Ishikawa (cell line): ENCODE data around the gene RFX2.

Experiments used
- CEBPB ChIP-seq: IDR thresholded peaks from 2 replicates; pipeline ENCODE4 v1.6.1; 2012
- CREB1 ChIP-seq: IDR thresholded peaks from 2 replicates; pipeline ENCODE4 v1.6.1; 2012; ENCODE audit warnings: low read depth
- EGR1 ChIP-seq: IDR thresholded peaks from 2 replicates; pipeline ENCODE4 v1.6.1; 2012
- EP300 ChIP-seq: IDR thresholded peaks from 2 replicates; pipeline ENCODE4 v1.6.1; 2012; ENCODE audit warnings: borderline replicate concordance
- FOXM1 ChIP-seq: IDR thresholded peaks from 2 replicates; pipeline ENCODE4 v1.6.1; 2012; ENCODE audit warnings: low read depth, borderline replicate concordance
- NFIC ChIP-seq: IDR thresholded peaks from 2 replicates; pipeline ENCODE4 v1.6.1; 2012
- RAD21 ChIP-seq: IDR thresholded peaks from 2 replicates; pipeline ENCODE4 v1.6.1; 2012; ENCODE audit warnings: low read depth
- TAF1 ChIP-seq: IDR thresholded peaks from 2 replicates; pipeline ENCODE4 v1.6.1; 2012; ENCODE audit warnings: low read depth, mild to moderate bottlenecking
- TCF12 ChIP-seq: IDR thresholded peaks from 2 replicates; pipeline ENCODE4 v1.6.1; 2012; ENCODE audit warnings: low read depth
- TEAD4 ChIP-seq: IDR thresholded peaks from 2 replicates; pipeline ENCODE4 v1.6.1; 2012
- YY1 ChIP-seq: IDR thresholded peaks from 2 replicates; pipeline ENCODE4 v1.6.1; 2012; ENCODE audit warnings: low read depth
- ZBTB7A ChIP-seq: IDR thresholded peaks from 2 replicates; pipeline ENCODE4 v1.6.1; 2012; ENCODE audit warnings: low read depth
- TF ChIP-seq, protein P1 (sequence below): IDR thresholded peaks from 2 replicates; pipeline ENCODE4 v1.6.1; 2012
- TF ChIP-seq, protein P2 (sequence below): IDR thresholded peaks from 2 replicates; pipeline ENCODE4 v1.6.1; 2012; ENCODE audit warnings: low read depth, mild to moderate bottlenecking
- TF ChIP-seq, protein P3 (sequence below): IDR thresholded peaks from 2 replicates; pipeline ENCODE4 v1.6.1; 2012

The RFX2 gene

DNA sequence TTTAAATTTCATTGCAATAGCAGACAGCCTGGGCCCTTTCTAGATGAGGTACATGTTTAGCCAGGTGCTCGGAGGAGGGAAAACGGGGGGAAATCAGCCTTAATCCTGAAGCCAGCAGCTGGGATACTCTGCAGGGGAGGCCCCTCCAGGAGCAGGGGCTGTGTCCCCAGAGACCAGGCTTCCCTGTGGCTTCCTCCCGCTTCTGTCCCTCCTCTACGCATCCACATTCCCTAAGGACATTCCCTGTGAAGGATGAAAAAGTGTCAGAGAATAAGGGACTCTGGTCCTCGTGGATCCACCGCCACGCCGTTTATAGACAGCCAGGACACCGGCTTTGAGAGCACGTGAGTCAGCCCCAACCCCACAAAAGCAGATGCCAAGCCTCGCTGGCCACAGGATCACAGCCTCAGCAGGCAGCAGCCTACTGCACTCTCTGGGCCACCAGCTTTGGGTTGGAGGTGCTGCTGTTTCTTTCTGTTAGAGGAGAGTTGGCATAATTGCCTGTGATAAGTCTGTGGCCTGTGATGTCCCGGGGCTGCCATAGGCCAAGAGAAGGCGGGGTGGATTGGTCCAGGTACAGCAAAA lies 95.7 kb downstream of the RFX2 start:
- TF ChIP-seq CEBPB: no peak
- no peak for TF ChIP-seq CREB1
- no peak for TF ChIP-seq EP300

DNA sequence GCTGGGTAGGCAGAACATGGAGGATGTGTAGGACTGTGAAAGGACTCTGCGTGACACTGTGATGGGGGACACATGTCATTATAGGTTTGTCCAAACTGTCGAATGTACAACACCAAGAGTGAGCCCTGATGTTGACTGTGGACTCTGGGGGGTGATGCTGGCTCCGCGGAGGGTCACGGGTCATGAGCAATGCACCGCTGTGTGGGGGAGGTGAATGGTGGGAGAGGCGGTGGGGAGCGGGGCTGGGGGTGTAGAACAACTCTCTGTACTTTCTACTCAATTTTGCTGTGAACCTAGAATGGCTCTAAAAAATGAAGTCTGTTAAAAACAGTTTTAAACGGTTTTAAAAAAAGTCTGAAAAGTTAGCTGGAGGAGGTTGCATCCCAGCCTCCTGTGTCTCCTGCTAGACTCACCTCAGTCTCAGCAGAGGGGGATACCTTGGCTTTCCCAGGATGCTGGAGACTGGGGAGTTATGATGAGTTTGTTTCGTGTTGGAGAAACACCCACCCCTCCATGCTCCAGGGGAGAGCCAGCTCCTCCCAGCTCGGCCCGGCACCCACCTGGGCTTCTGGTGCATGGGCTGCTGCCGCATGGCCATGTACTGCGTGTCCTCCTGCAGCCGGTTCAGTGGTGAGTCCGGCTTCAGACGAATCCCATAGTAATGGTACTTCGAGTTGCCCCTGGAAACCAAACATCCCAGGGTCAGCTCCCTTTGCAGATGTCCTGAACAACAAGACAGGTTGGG lies 97.7 kb downstream of the RFX2 start:
- TF ChIP-seq, protein P1, sequence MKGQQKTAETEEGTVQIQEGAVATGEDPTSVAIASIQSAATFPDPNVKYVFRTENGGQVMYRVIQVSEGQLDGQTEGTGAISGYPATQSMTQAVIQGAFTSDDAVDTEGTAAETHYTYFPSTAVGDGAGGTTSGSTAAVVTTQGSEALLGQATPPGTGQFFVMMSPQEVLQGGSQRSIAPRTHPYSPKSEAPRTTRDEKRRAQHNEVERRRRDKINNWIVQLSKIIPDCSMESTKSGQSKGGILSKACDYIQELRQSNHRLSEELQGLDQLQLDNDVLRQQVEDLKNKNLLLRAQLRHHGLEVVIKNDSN: no peak
- no peak for TF ChIP-seq RAD21
- TF ChIP-seq EGR1: no peak
- TF ChIP-seq, protein P2, sequence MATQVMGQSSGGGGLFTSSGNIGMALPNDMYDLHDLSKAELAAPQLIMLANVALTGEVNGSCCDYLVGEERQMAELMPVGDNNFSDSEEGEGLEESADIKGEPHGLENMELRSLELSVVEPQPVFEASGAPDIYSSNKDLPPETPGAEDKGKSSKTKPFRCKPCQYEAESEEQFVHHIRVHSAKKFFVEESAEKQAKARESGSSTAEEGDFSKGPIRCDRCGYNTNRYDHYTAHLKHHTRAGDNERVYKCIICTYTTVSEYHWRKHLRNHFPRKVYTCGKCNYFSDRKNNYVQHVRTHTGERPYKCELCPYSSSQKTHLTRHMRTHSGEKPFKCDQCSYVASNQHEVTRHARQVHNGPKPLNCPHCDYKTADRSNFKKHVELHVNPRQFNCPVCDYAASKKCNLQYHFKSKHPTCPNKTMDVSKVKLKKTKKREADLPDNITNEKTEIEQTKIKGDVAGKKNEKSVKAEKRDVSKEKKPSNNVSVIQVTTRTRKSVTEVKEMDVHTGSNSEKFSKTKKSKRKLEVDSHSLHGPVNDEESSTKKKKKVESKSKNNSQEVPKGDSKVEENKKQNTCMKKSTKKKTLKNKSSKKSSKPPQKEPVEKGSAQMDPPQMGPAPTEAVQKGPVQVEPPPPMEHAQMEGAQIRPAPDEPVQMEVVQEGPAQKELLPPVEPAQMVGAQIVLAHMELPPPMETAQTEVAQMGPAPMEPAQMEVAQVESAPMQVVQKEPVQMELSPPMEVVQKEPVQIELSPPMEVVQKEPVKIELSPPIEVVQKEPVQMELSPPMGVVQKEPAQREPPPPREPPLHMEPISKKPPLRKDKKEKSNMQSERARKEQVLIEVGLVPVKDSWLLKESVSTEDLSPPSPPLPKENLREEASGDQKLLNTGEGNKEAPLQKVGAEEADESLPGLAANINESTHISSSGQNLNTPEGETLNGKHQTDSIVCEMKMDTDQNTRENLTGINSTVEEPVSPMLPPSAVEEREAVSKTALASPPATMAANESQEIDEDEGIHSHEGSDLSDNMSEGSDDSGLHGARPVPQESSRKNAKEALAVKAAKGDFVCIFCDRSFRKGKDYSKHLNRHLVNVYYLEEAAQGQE: no peak
- no peak for TF ChIP-seq ZBTB7A
- TF ChIP-seq CREB1: no peak
- no peak for TF ChIP-seq TAF1
- no peak for TF ChIP-seq YY1
- no peak for TF ChIP-seq FOXM1
- TF ChIP-seq TCF12: no peak
- no peak for TF ChIP-seq NFIC
- TF ChIP-seq TEAD4: no peak
- TF ChIP-seq EP300: no peak

- TF ChIP-seq, protein P1: no peak
- TF ChIP-seq TCF12 (no peak), EGR1 (no peak), RAD21 (no peak), CREB1 (no peak), TEAD4 (no peak), NFIC (no peak), ZBTB7A (no peak), EP300 (no peak), YY1 (no peak), FOXM1 (no peak), TAF1 (no peak)
- TF ChIP-seq, protein P2: no peak
Observed at GRCh38 chr19:6011794-6012193, 98.5 kb downstream of the RFX2 start.

- TF ChIP-seq ZBTB7A: no peak
- no peak for TF ChIP-seq EGR1
- TF ChIP-seq TCF12: no peak
- no peak for TF ChIP-seq TEAD4
- TF ChIP-seq, protein P2: no peak
- no peak for TF ChIP-seq TAF1
- TF ChIP-seq, protein P3, sequence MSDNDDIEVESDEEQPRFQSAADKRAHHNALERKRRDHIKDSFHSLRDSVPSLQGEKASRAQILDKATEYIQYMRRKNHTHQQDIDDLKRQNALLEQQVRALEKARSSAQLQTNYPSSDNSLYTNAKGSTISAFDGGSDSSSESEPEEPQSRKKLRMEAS: no peak
- TF ChIP-seq NFIC: no peak
- TF ChIP-seq, protein P1: no peak
- TF ChIP-seq EP300: no peak
- TF ChIP-seq YY1: no peak
- no peak for TF ChIP-seq CEBPB
- no peak for TF ChIP-seq CREB1
- no peak for TF ChIP-seq RAD21
- TF ChIP-seq FOXM1: no peak
Observed at GRCh38 chr19:6011206-6011605, 99.1 kb downstream of the RFX2 start.
